Measurements from ENCODE around the gene IGFBP1. TPM values are rescaled to one million over a fixed set of nuclear protein-coding genes. Genes with fewer than 3 reads are reported as not detected.
A peak's percentile ranks its signal among the peaks of the same experiment; 100 is the strongest.

The IGFBP1 gene
- total RNA-seq, 1 donor from 2014 or later, result 0.31 TPM

GRCh38 chr7:45909561-45909960 is 21.3 kb downstream of the IGFBP1 start:
- no peak for DNase-seq

GRCh38 chr7:45910855-45911254 is 22.6 kb downstream of the IGFBP1 start:
- no peak for DNase-seq

DNA sequence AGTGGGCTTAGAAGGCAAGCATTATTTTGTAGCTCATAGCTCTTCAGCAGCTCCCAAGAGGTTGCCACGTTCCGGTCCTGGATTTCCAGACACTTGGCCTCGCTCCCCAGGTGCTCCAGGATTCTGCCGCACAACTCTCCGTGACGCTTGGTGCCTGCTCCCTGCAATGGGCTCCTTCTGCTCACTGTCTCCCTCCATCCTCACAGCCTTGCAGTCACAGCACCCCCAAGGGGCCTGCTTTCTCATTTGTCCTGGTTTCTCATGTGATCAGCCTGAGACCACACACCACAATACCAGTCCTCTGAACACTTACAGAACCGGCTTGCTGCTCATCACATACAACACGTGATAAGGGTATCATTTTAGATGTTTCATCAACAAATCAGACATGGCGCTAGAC is 23.0 kb downstream of the IGFBP1 start:
- no peak for DNase-seq

- no peak for DNase-seq
Observed at GRCh38 chr7:45912972-45913371, 24.7 kb downstream of the IGFBP1 start.

DNA sequence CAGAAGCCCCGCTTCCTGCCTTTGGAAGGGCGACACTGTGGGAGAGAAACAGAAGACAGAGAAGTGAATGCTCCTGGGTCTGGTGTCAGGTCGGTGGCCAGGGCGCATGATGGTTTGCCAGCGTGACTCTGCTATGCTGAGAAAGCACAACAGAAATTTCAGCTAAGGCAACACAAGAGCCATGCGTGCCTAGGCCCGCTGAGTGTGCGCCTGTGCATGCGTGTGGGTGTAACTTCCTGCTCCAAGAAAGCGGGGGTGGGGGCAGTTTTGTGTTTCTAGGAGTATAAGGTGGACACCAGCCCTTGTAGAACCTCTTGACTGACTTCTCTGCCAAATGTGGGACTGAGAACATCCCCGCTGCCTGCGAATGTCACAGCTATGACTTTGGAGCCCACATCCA is 26.6 kb downstream of the IGFBP1 start:
- DNase-seq, result no peak

- no peak for DNase-seq
Observed at GRCh38 chr7:45915606-45916005, 27.3 kb downstream of the IGFBP1 start.

DNA sequence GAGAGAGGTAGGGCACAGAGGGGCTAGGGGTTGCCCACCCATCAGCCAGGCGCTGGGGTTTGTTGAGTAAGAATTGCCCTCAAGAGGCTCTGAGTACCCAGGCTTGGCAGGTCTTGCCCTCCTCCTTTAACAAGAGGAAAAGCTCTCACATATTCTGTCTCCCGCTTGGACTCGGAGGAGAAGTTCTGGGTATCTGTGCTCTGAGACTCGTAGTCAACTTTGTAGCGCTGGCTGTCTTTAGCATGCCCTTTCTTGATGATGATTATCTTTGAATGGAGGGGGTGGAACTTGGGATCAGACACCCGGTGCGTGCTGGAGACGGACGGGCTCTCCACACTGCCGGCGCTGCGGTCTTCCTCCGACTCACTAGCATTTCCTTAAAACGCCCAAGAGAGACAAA is 28.8 kb downstream of the IGFBP1 start:
- no peak for DNase-seq

DNA sequence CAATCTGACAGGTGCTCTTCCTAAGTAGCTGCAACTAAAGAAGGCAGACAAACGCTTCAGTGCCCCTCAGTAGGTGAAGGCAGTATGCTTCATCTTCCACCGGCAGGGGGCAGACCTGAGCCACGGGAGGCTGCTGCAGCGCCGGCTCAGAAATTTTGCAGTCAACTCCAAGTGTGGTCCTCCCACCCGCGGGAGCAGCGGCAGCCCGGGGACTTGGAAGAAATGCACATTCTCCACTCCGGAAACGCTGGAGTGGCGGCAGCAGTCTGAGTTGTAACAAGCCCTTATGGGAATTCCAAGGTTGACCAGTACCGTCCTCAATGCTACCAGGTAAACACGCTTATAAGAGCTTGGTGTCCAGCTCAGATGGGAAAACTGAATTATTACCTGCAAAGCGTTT is 29.4 kb downstream of the IGFBP1 start:
- peak; percentile 84 for DNase-seq

GRCh38 chr7:45918556-45918955 is 30.3 kb downstream of the IGFBP1 start:
- no peak for DNase-seq

DNA sequence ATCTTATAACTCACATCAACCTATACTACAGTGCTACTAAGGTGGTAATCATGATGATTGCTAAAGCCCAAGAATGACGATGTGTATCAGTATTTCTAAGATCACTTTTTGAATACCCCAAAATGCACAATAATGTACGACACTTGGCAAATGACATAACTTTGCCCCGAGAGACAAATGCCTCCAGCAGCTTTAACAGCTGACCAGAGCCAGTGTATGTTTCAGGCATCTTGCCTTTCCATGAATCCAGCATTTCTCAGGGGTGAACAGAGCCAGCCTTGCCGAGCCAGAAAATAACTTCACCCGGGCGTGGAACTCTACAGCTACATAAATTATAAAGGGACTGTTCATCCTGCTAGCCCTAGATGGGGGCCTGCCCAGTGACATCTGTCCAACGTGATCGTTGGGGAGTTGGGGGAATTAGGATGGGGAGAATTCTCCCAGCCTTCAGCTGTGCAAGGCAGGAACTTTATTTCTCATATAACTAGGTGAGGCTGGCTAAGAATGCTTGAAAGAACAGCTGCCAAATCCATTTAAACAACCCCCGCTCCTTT is 31.0 kb downstream of the IGFBP1 start:
- DNase-seq, result no peak

DNA sequence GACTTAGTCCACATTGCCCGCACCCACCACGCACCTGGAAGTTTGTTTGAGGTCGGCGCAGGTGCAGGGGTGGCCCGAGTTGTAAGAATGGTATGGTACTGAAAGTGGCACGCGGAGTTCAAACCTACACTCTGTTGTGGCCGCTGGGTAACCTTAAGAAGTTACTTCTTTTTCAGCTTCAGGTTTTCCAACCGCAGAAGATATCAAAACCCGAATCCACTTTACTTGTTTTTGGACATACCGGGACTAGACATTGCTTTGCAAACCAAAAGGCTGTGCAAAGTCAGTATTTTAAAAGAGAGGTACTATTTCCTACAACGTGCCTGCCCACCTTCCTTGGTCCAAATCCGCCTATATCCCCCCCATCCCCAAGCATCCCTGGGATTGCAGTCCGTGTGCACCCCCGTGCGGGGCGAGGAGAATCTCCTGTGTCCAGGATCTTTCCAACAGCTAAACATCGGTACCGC is 31.7 kb downstream of the IGFBP1 start:
- DNase-seq, result no peak

- DNase-seq, result peak; percentile 37
Observed at GRCh38 chr7:45920502-45921380, 32.5 kb downstream of the IGFBP1 start, which contains the start of gene IGFBP3. TSS of gene IGFBP3 (minus strand) at chr7:45921272. CDS start at chr7:45921140, 132 bp downstream.

DNA sequence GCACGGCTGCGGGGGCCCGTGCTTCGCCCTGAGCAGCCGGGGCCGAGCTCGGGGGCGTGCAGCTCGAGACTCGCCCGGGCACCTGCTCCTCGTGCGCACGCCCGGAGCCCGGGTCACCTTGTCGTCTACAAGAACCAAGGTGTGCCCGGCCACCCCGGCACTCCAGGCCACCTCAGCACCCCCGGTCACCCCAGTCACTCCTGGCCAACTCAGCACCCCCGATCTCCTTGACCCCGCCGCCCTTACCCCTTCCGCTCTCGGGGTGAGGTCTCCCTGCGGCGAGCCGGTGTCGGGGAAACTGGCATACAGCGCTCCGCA is 33.1 kb downstream of the IGFBP1 start:
- no peak for DNase-seq

GRCh38 chr7:45921699-45922519 is 33.6 kb downstream of the IGFBP1 start:
- DNase-seq, result no peak

- no peak for DNase-seq
Observed at GRCh38 chr7:45922810-45923209, 34.5 kb downstream of the IGFBP1 start.

GRCh38 chr7:45923290-45923689 is 35.0 kb downstream of the IGFBP1 start:
- peak; percentile 35 for DNase-seq

DNA sequence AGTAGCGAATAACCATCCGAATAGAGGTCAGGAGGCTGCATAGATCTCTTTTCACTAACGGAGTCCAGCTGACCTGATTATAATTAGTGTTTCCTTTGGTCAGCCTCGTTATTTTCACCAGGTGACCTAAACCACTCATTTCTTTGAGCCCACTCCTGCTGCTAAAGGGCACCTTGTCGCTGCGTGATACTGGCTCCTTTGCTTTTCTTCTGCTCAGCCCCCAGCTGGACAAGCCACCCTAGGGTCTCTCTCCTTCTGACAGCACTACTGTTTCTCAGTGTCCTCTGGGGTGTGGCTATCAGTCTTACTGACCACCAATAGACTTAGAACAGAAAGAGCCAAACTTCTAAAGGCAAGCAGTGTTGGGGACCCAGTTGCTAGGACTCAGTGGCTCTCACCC is 35.5 kb downstream of the IGFBP1 start:
- DNase-seq, result no peak

DNA sequence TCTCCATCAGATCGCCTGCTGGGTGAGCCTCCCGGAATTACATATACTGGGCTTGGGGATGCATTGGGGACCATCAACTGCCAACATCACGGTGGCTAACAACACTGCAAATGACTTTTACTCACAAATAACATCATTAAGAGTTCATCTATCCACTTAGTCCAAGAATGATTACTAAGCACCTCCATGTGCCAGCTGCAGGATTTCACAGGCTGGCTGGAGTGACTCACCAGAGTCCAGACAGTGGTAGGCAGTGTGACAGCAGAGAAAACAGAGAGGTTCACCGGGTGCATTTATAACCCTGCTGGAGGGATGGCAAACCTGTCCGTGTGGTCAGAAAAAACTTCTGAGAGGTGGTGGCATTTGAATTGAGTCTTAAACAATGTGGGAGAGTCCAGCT is 36.0 kb downstream of the IGFBP1 start:
- no peak for DNase-seq

GRCh38 chr7:45927721-45928120 is 39.4 kb downstream of the IGFBP1 start:
- no peak for DNase-seq

- no peak for DNase-seq
Observed at GRCh38 chr7:45930967-45931366, 42.7 kb downstream of the IGFBP1 start.

DNA sequence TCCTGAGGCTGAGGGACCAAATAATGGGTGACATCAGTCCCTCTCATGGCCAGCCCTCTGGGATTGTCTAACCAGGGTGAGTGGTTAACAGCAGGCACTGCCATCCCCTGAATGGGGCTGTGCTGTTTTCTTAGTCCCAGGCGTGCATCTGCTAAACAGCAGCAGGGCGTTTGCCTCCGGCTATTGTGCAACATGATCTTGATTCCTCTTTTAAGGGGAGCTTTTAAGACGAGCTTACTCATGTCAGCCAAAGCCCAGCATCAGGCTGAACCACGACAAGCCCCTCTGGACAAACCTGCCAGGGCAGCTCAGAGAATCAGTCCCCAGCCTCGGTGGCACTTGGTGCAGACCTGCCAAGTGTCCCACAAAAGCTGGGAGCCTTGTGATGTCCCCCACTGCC is 49.0 kb downstream of the IGFBP1 start:
- DNase-seq, result no peak

DNA sequence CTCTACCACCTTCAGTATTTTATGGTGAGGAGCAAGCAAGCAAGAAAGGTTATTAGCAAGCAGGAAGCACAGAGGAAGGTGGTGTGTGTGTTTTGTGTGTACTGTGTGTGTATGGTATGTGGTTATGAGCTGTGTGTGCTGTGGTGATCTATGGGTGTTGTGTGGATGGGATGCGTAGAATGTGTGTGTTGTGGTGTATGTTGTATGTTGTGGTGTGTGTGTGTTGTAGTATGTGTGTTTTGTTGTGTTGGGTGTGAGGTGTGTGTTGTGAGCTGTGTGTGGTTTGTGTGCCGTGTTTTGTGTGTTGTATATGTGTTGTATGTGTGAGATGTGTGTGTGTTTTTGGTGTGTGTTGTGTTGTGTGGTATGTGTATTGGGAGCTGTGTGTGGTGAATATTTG is 49.6 kb downstream of the IGFBP1 start:
- DNase-seq, result no peak

- DNase-seq, result no peak
Observed at GRCh38 chr7:45938626-45939302, 50.5 kb downstream of the IGFBP1 start.
